ENCODE results near the gene RAB11FIP5.

DNA sequence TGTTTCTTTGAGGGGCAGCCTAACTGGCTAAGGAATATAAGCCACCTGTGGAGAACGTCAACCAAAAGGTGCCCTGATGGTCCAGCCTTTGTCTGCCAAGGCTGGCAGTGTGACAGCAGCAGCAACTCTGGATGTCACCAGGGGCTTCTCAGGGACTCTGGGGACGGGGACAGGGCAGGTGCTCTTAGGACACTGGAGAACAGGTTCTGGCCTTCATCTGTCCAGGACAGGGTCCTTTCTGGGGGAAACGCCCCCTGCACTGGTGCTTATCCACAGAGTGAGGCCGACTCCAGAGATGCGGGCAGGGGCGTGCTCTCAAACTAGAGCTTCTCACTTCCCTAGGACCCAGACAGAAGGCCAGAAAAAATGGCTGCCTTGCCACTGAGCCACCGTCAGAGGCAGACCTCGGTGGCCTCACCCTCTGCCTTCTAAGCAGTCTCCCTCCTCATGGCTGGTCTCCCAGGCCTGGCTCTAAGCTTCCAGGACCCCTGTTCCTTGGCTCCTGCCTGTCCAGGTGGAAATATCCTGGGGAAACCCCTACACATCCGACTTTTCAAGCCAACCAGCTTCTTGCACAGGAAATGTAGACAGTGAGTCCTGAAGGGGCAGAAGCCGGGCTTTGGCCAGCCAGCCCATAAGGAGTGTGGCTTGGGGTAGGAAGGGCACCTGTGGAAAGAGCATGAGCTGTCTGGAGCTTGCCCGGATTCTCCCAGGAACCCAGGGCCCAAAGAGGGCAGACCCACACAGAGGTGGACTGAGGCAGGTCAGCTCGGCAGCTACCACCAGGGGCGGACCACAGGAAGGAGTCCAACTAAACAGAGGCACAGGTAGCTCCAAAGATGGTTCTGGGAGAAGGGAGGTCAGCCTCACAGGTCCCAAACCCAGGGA, 30.0 kb downstream of the RAB11FIP5 start:
- TF ChIP-seq, protein P1, sequence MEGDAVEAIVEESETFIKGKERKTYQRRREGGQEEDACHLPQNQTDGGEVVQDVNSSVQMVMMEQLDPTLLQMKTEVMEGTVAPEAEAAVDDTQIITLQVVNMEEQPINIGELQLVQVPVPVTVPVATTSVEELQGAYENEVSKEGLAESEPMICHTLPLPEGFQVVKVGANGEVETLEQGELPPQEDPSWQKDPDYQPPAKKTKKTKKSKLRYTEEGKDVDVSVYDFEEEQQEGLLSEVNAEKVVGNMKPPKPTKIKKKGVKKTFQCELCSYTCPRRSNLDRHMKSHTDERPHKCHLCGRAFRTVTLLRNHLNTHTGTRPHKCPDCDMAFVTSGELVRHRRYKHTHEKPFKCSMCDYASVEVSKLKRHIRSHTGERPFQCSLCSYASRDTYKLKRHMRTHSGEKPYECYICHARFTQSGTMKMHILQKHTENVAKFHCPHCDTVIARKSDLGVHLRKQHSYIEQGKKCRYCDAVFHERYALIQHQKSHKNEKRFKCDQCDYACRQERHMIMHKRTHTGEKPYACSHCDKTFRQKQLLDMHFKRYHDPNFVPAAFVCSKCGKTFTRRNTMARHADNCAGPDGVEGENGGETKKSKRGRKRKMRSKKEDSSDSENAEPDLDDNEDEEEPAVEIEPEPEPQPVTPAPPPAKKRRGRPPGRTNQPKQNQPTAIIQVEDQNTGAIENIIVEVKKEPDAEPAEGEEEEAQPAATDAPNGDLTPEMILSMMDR (IDR thresholded peaks at IDR 0.05) = no peak
- TF ChIP-seq POLR2A (IDR thresholded peaks at IDR 0.05) = no peak
